ENCODE data around the gene RBM19.

Gene RBM19

GRCh38 chr12:113988064-113988451 lies 21.9 kb upstream of the RBM19 start:
- DNase-seq (ENCODE audit: low spot score), result no peak

GRCh38 chr12:113987261-113988063 lies 21.3 kb upstream of the RBM19 start:
- no peak for DNase-seq (ENCODE audit: low spot score)

DNA sequence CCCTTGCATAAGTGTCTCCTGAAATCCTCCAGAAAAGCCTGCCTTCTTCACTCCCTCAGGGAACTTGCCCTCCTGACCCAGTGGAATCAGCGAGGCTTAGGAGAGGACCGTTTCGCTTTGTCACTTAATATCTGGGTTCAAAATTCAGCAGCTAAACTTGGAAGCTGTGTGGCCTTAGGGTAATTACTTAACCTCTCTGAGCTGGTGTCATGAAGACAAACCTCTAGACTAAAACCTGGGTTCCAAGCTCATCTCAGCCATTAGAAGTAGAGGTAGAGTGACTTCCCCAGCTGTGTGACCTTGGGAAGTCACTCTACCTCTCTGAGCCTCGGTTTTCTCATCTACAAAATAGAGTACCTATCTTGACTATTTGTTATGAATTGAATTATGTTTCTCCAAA lies 18.3 kb upstream of the RBM19 start:
- no peak for DNase-seq (ENCODE audit: low spot score)

DNA sequence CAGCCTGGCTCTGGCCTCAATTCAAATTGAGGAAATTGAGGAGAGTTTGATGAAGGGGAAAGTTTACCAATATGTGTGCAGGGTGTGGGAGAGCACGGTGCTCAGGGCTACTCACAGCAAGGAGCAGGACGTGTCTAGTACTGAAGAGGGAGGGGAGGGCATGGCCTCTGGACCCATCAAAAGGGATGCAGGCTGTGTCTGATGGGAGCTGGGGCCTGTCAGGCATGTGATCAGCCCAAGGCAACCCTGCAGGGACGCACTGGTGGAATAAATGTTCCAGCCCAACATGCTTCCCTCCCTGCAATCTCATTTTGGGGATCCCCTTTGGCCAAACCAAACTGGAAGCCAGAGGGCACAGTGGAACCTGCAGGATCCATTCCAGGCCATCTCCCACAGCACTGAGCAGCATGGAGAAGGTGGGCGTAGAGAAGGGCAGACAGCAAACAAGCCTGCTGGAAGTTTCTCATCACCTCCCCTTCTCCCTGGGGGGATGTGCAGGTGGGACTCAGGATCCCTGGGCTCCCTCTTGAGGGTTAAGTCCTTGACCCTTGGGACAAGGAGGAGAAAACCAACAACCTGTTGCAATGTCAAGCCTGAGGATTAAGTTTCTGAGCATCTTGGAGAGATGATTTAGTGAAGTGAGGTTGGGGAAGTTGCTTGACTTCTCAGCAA lies 17.8 kb upstream of the RBM19 start:
- DNase-seq (ENCODE audit: low spot score), result no peak

DNA sequence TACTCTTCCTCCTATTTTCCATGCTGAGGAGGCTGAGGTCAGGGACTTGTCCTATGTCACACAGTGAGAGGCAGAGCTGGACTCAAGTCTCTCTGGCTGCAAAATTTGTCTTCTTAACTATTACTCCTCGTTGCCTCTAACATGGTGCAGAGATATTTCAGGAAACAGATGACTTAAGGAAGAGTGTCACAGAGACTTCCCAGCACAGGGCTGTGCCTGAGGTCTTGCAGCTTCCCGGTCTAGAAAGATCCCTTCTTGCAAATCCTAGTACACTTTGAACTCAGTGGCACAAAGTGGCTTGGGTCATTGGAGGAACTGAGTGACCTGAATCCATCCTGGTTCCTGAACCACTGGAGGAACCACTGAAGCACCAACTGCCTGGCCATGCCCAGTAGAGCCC lies 17.1 kb upstream of the RBM19 start:
- no peak for DNase-seq (ENCODE audit: low spot score)

GRCh38 chr12:113981876-113982275 lies 15.8 kb upstream of the RBM19 start:
- no peak for DNase-seq (ENCODE audit: low spot score)

GRCh38 chr12:113980537-113981337 lies 14.6 kb upstream of the RBM19 start:
- peak; percentile 56 for DNase-seq (ENCODE audit: low spot score)

GRCh38 chr12:113980054-113980453 lies 13.9 kb upstream of the RBM19 start:
- no peak for DNase-seq (ENCODE audit: low spot score)

DNA sequence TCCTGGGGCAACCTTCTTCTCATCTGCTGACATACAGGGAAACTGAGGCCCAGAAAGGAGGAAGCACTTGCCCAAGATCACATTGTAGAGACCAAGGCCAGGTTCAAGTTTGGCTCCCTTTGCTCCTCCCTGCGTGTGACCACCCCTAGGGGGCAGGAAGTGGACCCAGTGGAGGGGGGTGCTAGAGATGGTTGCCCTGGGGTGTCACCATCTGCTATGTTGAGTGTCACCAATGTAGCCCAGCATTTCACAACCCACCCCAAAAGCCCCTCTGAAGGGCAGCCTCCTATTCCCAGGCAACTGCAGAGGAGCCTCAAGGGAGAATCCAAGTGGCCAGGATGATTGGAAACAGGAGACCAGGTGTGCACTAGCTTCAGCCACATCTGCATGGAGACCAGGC lies 12.0 kb upstream of the RBM19 start:
- DNase-seq (ENCODE audit: low spot score), result no peak

DNA sequence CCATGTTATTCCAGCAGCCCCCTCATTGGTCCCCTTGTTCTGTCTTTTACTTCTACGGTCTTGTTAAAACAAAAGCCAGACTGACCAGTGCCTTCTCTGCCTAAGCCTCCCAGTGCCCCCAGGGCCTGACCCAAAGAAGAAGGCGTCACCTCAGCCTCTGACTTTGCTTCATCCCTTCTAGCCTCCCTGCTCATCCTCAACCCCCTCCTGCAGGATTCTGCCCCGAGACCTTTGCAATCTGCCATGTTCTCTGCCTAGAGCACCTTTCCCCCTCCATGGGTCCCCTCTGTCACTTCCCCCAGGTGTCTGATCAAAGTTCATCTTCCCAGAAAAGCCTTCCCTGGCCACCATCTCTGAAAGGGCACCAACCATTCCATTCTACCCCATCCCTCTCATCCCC lies 7.9 kb upstream of the RBM19 start:
- no peak for DNase-seq (ENCODE audit: low spot score)

GRCh38 chr12:113973109-113973904 lies 7.2 kb upstream of the RBM19 start:
- DNase-seq (ENCODE audit: low spot score), result no peak

DNA sequence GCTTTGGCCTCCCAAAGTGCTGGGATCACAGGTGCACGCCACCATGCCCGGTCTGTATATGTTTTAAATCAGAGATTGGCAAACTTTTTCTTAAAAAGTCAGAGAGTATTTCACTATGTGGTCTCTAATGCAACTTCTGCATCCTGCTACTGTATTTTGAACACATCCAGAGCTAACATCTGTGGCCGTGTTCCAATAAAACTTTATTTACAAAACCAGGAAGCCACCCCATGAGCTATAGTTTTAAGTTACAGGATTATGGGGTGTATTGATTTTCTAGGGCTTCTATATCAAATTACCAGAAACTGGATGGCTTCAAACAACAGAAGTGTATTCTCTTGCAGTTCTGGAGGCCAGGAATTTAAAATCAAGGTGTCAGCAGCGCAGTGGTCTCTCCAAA lies 5.3 kb upstream of the RBM19 start:
- no peak for DNase-seq (ENCODE audit: low spot score)

- DNase-seq (ENCODE audit: low spot score), result no peak
Observed at GRCh38 chr12:113970211-113970610, 4.1 kb upstream of the RBM19 start.

DNA sequence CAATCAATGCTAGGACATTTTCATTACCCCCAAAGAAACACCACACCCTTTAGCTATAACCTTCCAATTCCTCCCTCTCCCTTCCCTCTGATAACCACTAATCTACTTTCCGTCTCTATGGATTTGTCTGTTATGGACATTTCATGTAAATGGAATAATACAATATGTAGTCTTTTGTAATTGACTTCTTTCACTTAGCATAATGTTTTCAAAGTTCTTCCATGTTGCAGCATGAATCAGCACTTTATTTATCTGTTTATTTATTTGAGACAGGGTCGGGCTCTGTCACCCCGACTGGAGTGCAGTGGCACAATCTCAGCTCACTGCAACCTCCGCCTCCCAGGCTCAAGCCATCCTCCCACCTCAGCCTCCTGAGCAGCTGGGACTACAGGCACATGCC lies 1.2 kb upstream of the RBM19 start:
- no peak for DNase-seq (ENCODE audit: low spot score)

- no peak for DNase-seq (ENCODE audit: low spot score)
Observed at GRCh38 chr12:113962733-113963132, 3.4 kb downstream of the RBM19 start.

DNA sequence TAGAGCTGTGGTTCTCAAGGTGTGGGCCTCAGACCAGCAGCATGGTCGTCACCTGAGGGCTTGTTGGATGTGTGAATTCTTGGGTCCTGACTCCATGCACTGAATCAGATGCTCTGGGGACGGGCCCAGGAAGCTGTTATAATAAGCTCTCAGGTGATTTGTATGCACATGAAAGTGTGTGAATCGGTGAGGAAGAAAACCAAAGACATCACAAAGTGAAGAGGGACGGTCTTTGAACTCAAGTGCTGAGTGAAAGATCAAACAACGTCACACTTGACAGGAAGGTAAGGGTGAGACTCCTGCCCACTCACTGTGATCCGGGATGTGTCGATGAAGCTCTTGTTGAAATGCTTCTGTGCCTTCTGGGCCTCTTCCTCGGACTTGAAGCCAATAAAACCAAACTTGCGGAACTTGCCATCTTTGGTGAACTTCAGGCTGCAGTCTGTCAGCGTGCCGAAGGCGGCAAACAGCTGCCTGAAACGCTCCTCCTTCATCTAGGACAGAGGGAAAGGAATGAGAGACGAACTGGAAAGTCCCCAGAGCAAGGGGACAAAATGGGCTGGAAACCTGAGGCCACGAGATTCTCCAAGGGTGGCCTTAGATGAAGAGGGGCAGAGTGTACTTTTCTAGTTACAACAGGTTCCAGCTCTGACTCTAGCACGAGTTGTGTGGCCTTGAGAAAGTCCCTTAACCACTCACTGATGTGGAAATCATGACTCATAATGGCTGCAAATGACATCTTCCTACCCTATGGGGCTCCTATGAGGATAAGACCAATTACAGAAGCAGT lies 4.0 kb downstream of the RBM19 start:
- no peak for DNase-seq (ENCODE audit: low spot score)

DNA sequence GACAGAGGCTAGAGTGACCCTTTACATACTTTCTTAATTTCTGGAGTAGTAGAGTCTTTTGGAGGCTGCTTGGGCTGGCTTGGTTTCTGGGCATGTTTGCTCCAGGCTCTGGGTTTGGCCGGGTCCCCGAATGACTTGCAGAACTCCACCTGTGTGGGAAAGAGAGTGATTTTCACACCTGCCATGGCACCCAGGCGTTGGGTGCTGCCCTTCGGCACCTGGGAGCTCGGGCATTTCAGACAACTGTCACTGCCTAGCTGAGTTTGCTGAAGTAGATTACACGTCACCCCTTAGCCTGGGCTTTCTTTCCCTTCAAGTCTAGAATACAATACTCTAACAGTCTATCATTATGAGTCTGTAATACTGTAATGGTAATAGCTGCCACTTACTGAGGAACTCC lies 6.1 kb downstream of the RBM19 start:
- DNase-seq (ENCODE audit: low spot score), result no peak

DNA sequence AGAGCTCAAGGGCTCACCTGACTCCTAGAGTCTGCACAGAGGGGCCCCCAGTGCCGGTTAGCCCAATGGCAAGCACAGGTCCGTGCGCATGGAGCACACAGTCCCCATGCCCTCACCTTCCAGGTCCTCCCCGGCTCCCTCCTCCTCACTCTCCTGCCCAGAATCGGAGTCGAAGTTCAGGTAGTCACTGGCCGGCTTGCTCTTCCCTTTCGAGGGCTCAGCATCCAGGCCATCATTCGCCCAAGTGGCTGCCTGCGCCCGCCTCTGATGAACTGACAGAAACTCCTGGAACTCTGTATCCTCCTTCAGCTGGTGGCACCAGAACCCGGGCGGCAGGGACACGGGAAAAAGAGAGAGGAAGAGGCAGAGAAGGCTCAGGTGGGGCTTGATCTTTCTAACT lies 7.0 kb downstream of the RBM19 start:
- DNase-seq (ENCODE audit: low spot score), result no peak

DNA sequence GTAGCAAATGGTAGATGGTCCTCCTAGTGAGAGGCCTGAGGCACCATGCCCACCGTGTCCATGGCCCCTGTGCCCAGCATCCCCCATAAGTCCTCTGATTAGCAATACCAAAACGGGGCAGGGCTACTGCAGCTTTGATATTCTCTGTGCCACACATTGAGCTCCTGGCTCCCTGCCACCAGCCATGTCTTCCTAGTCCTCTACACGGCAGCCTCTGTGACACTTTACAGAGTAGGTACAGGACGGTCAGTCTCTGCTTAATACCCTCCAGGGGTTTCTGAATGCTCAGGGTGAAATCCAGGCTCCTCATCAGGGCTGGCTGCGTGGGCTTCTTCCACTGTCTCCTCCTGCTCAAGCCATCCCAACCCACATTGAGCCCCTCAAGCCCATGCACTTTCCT lies 8.0 kb downstream of the RBM19 start:
- no peak for DNase-seq (ENCODE audit: low spot score)

- no peak for DNase-seq (ENCODE audit: low spot score)
Observed at GRCh38 chr12:113957627-113958026, 8.5 kb downstream of the RBM19 start.
